Fibroblast of villous mesenchyme (primary cell): ENCODE data around the gene OR51E1. TPM values are rescaled to one million over a fixed set of nuclear protein-coding genes. Genes with fewer than 3 reads are reported as not detected.
A peak's percentile ranks its signal among the peaks of the same experiment; 100 is the strongest.

Experiments
- DNase-seq: peaks from one replicate; pipeline ENCODE4 v3.0.0-alpha.2; 2010; ENCODE audit warnings: low read depth
- H3K4me3 ChIP-seq: 2 replicates; pipeline ENCODE4 v1.5.1; 2011; ENCODE audit warnings: low read depth, mild to moderate bottlenecking, low read length
- total RNA-seq: library from RNA; depleted of rRNA; stranded (reverse); fragments of >200 nt; gene quantifications from 2 replicates; pipeline ENCODE4 v1.2.3, GENCODE V29; 2012
- TF ChIP-seq, protein P1 (sequence below): IDR thresholded peaks from 2 replicates; pipeline ENCODE4 v1.5.1; 2012; ENCODE audit warnings: low read depth, mild to moderate bottlenecking, low read length; ENCODE audit not compliant: insufficient read depth

OR51E1 gene
- total RNA-seq, 1 donor, result not detected

DNA sequence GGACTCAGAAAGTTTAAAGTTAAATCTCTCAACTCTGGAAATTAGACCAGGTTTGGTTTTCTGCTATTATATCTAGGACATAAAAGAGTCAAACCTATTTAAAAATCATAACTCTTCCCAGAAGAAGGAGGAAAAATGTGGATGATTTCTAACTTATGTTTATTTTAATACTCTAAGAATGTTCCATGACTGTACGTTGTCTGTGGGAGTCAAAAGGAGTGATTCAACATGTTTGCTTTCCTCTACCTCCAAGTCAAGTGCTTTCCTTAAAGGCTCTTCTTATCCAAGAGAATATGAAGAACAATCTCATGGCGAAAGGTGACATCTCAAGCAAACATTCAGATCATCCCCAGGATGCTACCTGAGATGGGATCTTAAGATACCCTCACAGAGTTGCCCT is 21.6 kb downstream of the OR51E1 start:
- no peak overlapping the region for H3K4me3 ChIP-seq
- DNase-seq, result no peak
- TF ChIP-seq, protein P1, sequence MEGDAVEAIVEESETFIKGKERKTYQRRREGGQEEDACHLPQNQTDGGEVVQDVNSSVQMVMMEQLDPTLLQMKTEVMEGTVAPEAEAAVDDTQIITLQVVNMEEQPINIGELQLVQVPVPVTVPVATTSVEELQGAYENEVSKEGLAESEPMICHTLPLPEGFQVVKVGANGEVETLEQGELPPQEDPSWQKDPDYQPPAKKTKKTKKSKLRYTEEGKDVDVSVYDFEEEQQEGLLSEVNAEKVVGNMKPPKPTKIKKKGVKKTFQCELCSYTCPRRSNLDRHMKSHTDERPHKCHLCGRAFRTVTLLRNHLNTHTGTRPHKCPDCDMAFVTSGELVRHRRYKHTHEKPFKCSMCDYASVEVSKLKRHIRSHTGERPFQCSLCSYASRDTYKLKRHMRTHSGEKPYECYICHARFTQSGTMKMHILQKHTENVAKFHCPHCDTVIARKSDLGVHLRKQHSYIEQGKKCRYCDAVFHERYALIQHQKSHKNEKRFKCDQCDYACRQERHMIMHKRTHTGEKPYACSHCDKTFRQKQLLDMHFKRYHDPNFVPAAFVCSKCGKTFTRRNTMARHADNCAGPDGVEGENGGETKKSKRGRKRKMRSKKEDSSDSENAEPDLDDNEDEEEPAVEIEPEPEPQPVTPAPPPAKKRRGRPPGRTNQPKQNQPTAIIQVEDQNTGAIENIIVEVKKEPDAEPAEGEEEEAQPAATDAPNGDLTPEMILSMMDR, result no peak

DNA sequence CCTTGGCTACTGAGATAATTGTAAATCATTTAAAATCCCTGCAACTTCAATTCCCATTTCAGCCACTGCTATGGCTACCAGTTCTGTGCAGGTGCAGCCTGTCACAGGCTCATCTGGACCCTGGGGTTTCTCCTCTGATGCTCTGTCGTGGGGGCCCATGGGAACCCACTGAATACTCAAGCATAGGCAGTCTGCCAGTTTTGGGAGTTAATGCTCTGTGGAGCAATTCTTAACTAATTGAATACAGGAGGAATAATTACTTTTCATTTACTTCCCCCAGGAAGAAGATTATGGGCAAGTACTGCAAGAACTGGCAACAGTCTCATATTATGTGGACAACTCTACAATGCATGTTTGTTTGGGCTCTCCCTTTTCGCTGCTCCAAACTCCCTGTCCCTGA is 28.0 kb downstream of the OR51E1 start:
- TF ChIP-seq, protein P1, result no peak
- DNase-seq, result no peak
- H3K4me3 ChIP-seq, result no peak overlapping the region

DNA sequence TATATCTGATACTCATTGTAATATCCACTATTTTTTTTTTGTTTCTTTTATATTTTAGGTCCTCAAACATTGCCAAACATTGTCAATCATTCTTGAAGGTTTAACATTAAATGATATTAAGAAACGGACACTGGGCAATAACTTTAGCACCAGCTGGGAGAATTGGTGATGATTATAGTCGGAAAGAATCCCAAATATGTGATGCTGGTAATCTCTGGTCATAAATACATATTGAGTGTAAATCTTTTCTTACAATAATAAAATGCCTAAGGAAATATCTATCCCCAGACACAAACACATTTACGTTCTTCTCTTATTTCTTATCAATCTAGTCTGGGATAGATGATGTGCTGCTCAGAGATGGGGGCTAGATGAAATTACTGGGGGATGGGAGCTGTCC is 28.7 kb downstream of the OR51E1 start:
- DNase-seq, result peak; percentile 18
- no peak overlapping the region for H3K4me3 ChIP-seq
- TF ChIP-seq, protein P1, result no peak

DNA sequence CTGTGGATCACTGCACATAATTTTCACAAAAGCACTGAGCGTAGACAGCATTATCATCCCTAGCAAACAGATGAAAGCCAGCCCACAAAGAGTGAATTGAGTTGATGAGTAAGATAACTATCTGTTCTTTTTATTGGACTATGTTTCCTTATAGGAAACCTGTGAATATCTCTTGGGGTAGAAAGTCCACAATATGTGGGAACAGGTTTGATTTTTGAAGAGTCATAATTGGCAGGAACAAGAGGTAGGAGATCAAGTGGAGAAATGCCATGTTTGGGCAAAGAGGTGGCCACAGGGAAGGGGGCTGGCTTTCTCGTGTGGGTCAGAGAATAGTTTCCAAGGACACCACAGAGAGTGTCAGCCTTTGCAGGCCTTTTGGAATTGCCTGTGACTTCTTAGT is 30.0 kb downstream of the OR51E1 start:
- TF ChIP-seq, protein P1, result no peak
- no peak for DNase-seq

DNA sequence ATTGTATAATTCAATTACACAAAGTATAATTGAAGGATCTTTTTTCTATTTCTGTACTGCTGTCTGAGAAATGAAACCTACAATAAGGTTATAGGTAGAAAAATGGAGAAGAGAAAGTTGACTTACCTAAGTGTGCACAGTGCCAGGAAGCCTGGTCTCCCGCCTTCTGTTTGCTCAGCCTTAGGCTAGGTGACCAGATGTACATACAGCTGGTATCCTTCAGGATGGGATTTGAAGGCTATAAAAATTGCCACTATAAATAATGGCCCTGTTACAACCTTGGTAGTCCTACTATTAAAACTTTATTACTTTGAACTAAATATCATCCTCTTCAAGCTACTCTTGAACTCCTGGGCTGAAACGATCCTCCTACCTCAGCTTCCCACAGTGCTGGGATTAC is 34.2 kb downstream of the OR51E1 start:
- TF ChIP-seq, protein P1, result no peak
- DNase-seq, result peak; percentile 1
- no peak overlapping the region for H3K4me3 ChIP-seq

More for the DNA sequence above, 30.0 kb downstream of the OR51E1 start:
- H3K4me3 ChIP-seq, result no peak overlapping the region

DNA sequence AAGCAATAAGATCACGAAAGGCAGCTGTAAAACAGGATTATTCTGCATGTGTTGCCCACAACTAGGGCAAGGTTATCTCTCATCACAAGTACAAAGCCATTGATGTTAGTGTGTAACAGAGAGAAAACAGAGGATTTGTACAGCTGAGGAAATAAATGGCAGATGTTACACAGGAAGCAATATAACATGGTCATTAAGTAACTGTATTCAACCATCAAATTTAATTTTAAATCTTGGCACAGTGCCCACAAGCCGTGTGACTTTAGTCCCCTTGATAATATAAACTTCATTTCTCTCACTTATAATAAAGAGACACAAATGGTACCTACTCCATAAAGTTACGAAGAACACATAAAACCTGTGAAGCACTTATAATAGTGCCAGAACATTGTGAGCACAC is 36.6 kb downstream of the OR51E1 start:
- H3K4me3 ChIP-seq, result no peak overlapping the region
- no peak for DNase-seq
- TF ChIP-seq, protein P1, result no peak

DNA sequence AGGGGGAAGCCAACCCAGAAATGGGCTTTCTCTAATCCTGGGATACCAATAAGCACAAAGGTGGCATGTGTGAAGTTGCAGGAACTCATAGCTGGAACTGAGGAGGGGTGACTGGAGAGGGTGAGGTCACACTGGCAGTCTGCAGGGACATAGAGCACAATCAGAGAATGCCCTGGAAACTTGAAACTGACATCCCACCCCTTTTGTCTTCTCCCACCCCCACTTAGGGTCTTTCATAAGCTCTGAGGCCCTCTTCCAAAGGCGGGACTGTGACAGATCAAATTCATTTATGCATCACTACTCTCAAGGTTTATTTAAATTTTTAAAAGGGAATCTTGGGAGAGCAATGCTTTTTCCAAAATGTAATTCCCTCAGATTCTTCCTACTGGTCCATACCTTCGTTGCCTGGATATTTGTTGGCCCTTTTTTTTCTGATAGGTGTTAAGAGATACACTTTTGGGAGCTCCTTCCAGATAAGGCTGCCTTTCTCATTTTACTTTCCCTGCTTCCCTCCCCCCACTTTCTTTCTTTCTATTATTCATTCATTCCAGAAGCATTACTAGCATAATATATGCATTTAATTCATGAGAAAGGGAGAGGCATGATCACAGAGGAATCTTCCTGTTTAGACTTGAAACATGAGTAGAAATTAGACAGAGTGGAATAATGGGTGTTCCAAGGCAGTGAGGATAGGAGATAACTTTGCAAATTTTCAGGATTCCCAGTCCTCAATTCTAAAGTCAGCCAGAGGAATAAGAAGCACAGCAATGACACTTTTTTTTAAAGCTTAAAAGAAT is 39.0 kb downstream of the OR51E1 start:
- DNase-seq, result no peak
- no peak overlapping the region for H3K4me3 ChIP-seq
- TF ChIP-seq, protein P1, result no peak
